ENCODE data around the gene LOXL4. TPM values are rescaled to one million over a fixed set of nuclear protein-coding genes. Genes with fewer than 3 reads are reported as not detected.

The LOXL4 gene
- total RNA-seq, 4 donors from 2014 or later: 4.1 to 14.9 (median 10.1) TPM

GRCh38 chr10:98260752-98261151 is 7.2 kb downstream of the LOXL4 start:
- H3K9me3 ChIP-seq: no peaks in the 10 kb centered on the region
- TF ChIP-seq POLR2A (IDR thresholded peaks at IDR 0.05): no peak
- TF ChIP-seq, protein P1, sequence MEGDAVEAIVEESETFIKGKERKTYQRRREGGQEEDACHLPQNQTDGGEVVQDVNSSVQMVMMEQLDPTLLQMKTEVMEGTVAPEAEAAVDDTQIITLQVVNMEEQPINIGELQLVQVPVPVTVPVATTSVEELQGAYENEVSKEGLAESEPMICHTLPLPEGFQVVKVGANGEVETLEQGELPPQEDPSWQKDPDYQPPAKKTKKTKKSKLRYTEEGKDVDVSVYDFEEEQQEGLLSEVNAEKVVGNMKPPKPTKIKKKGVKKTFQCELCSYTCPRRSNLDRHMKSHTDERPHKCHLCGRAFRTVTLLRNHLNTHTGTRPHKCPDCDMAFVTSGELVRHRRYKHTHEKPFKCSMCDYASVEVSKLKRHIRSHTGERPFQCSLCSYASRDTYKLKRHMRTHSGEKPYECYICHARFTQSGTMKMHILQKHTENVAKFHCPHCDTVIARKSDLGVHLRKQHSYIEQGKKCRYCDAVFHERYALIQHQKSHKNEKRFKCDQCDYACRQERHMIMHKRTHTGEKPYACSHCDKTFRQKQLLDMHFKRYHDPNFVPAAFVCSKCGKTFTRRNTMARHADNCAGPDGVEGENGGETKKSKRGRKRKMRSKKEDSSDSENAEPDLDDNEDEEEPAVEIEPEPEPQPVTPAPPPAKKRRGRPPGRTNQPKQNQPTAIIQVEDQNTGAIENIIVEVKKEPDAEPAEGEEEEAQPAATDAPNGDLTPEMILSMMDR (IDR thresholded peaks at IDR 0.05): no peak
- TF ChIP-seq EP300 (IDR thresholded peaks at IDR 0.05): no peak
- 94 to 95% methylated on average over 14 of the region's 14 CpGs for WGBS, 2 donors
- H3K4me1 ChIP-seq: peaks cover 0 to 32% (median 0%) of the 10 kb centered on the region in 4 donors
- H3K36me3 ChIP-seq: peaks cover 0 to 70% (median 0%) of the 10 kb centered on the region in 3 donors
- H3K4me3 ChIP-seq: no peak overlapping the region
- H3K27me3 ChIP-seq: no peaks in the 10 kb centered on the region
- peak overlapping the region in 1 of 4 donors; percentile 55 for H3K27ac ChIP-seq
- no peak for DNase-seq (ENCODE audit: low spot score in 2 of 2)

DNA sequence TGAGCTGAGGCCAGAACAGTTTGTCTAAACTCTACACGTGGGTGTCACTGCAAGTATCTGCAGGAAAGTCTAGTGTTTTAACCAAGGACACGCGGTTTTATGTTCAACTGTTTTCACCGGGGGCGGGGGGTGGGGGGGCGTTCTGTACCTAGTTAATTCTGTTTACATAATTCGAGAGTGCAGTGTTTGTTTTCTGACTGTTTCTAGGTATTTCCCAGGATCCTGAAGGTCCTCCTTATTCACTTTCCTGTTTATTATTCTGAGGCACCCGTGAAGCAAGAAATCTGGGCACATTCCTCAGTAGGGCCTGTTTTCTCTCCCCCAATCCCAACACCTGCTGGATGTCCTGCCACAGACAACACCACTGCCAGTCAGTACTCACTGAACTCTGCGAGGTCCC is 7.6 kb downstream of the LOXL4 start:
- DNase-seq (ENCODE audit: low spot score in 2 of 2): no peak

DNA sequence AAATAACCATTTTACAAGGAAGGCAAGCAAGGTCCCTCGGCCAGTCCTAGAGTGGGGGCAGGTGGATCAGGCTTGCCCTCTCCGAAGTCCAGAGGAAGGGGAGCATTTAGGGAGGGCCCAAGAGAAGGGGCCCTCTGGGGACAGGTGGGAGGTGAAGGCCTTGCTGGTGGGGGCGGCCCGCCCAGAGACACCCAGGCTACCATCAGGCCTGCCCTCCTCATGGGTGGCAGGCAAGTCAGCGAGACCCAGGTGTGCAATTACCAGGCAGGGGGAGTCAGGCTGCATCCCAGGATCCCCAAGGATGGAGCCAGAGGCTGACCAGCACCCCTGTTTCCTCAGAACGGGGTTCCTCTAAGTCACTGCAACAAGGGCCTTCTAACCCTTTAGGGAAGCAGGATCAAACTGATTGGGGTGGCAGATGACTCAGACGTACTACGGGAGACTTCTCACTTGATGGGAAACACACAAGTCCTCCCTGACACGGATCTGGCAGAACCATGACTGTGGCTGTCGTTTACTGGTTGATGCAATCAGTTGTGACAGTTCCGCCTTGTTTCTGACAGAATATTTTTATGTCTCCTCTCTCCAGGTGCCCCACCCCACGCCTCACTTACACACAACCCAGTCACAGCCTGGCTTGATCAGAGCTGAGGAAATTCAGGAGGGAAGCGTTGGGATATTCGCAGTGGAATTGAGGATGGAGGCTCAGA is 8.2 kb downstream of the LOXL4 start:
- TF ChIP-seq EP300 (IDR thresholded peaks at IDR 0.05) (no peak), POLR2A (IDR thresholded peaks at IDR 0.05) (no peak)
- TF ChIP-seq, protein P1 (IDR thresholded peaks at IDR 0.05): no peak
- H3K27ac ChIP-seq: peak overlapping the region in 1 of 4 donors; percentile 55
- H3K4me1 ChIP-seq: peaks cover 0 to 22% (median 0%) of the 10 kb centered on the region in 4 donors
- no peak for DNase-seq (ENCODE audit: low spot score in 2 of 2)
- H3K4me3 ChIP-seq: no peak overlapping the region
- H3K36me3 ChIP-seq: peaks cover 0 to 78% (median 0%) of the 10 kb centered on the region in 3 donors
- no peaks in the 10 kb centered on the region for H3K9me3 ChIP-seq
- WGBS, 2 donors: 64 to 74% methylated on average over 14 of the region's 14 CpGs
- no peaks in the 10 kb centered on the region for H3K27me3 ChIP-seq

More for the DNA sequence above, 7.6 kb downstream of the LOXL4 start:
- peak overlapping the region in 1 of 4 donors; percentile 55 for H3K27ac ChIP-seq
- no peaks in the 10 kb centered on the region for H3K27me3 ChIP-seq
- 51 to 55% methylated on average over 9 of the region's 9 CpGs for WGBS, 2 donors
- peaks cover 0 to 74% (median 0%) of the 10 kb centered on the region in 3 donors for H3K36me3 ChIP-seq
- no peak for TF ChIP-seq EP300 (IDR thresholded peaks at IDR 0.05)
- TF ChIP-seq POLR2A (IDR thresholded peaks at IDR 0.05): no peak
- TF ChIP-seq, protein P1 (IDR thresholded peaks at IDR 0.05): no peak
- no peaks in the 10 kb centered on the region for H3K9me3 ChIP-seq
- H3K4me1 ChIP-seq: peaks cover 0 to 28% (median 0%) of the 10 kb centered on the region in 4 donors
- H3K4me3 ChIP-seq: no peak overlapping the region

DNA sequence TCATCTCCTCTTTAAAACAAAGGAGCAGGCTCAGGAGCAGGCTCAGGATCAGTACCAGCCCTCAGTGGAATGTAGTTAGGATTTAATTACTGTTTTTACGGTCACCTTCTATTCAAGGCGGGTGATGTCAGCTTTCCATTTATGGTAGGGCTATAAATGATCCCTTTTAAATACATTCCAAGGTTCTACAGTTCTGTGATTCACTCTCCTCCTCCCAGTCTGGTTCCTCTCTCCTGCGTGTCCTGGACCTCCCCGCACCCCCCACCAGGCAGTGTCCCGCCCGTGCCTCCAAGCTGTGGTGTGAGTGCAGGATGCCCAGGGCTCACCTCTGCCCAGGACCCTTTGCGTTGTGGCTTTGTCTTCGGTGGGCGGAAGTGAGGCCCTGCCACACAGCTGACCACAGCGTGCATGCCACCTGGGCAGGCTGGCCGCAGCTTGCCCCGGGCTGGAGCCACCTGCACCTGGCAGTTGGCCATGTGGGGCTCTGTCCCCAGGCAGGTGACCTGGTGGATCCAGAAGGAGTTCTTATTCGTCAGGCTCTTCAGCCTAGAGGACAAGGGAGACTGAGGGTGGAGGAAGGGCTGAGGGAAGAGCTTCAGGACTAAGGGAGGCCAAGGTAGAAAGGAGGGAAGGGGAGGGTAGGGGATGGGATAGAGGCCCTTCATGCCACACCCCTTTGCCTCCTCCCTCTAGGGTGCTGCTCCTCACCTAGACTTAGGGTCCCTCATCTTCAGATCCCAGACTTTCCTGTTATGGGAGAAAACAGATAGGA is 9.1 kb downstream of the LOXL4 start:
- WGBS, 2 donors: 76% methylated on average over 13 of the region's 13 CpGs
- Histone ChIP-seq H3K36me3 (peaks cover 0 to 77% (median 0%) of the 10 kb centered on the region in 3 donors), H3K27me3 (no peaks in the 10 kb centered on the region), H3K27ac (no peak overlapping the region), H3K4me1 (peaks cover 0 to 21% (median 0%) of the 10 kb centered on the region in 4 donors), H3K9me3 (no peaks in the 10 kb centered on the region), H3K4me3 (no peak overlapping the region)
- DNase-seq (ENCODE audit: low spot score in 2 of 2): no peak
- TF ChIP-seq POLR2A (IDR thresholded peaks at IDR 0.05) (no peak), EP300 (IDR thresholded peaks at IDR 0.05) (no peak)
- TF ChIP-seq, protein P1 (IDR thresholded peaks at IDR 0.05): no peak

DNA sequence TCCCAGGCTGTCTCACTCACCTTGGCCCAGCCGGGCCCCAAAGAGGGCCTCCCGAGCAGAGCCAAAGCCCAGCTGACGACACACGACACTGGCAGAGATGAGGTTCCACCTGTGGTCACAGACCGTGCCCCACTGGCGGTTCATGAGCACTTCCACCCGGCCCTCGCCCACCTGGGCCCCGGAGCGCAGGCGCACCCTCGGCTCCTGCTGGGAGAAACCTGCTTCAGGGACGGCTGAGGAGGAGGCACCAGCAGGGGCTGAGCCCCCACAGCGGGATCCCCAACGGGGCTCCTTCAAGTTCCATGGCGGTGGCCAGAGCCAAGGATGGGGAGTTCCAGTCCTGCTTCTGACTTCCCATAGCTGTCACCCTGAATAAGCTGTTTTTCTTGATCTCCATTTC is 10.0 kb downstream of the LOXL4 start:
- Histone ChIP-seq H3K27me3 (no peaks in the 10 kb centered on the region), H3K4me3 (no peak overlapping the region), H3K9me3 (no peaks in the 10 kb centered on the region), H3K36me3 (peaks cover 0 to 86% (median 0%) of the 10 kb centered on the region in 3 donors), H3K4me1 (peaks cover 0 to 21% (median 0%) of the 10 kb centered on the region in 4 donors), H3K27ac (no peak overlapping the region)
- TF ChIP-seq EP300 (IDR thresholded peaks at IDR 0.05): no peak
- TF ChIP-seq POLR2A (IDR thresholded peaks at IDR 0.05): no peak
- TF ChIP-seq, protein P1 (IDR thresholded peaks at IDR 0.05): no peak
- DNase-seq (ENCODE audit: low spot score in 2 of 2): no peak
- WGBS, 2 donors: 86 to 94% methylated on average over 9 to 16 of the region's 16 CpGs
